Endometrium (tissue), 2 donors: ENCODE data around the gene CLSTN3.
"Not testable (repeated sequence)": the region's sequence is repeated elsewhere in the genome, so short reads cannot be mapped to it uniquely, and the experiment has no call there.

Experiments used
- FAIRE-seq: peaks from 2 replicates; lab custom pipeline; 2012; peaks lifted over from hg19 to GRCh38; lab: Jason Lieb, UNC
- donor health status: control.
- donor health status: control.

Gene CLSTN3

DNA sequence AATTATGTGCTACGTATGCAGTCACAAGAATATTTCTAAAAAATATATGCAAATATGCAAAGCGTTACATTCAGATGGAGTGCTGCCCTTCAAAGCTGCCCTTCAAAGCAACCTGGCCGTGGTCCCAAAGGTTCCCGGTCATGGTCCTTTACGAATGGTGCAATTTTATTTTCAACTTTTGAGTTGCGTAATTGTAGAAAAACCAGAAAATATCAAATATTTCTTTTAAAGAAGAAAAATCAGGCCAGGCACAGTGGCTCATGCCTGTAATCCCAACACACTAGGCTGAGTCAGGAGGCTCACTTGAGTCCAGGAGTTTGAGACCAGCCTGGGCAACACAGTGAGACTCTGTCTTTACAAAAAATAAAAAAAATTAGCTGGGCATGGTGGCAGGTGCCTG, 21.4 kb downstream of the CLSTN3 start:
- FAIRE-seq, result no peak

DNA sequence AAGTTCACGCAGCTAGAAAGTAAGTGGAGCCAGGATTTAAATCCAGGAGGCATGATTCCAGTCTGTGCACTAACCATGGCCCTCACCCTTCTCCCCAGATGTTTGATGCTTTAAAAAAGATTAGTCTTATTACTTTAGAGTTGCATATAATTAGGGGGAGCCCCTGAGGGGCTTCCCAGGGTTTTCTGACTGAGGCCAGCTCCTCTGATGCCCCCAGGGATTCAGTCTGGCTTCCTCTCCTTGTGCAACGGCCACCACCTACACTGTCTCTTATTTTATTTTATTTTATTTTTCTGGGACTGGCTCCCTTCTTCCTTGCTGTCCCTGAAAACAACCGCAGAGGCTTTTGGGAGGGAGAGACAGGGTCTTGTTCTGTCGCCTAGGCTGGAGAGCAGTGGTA, 22.6 kb downstream of the CLSTN3 start:
- no peak for FAIRE-seq

DNA sequence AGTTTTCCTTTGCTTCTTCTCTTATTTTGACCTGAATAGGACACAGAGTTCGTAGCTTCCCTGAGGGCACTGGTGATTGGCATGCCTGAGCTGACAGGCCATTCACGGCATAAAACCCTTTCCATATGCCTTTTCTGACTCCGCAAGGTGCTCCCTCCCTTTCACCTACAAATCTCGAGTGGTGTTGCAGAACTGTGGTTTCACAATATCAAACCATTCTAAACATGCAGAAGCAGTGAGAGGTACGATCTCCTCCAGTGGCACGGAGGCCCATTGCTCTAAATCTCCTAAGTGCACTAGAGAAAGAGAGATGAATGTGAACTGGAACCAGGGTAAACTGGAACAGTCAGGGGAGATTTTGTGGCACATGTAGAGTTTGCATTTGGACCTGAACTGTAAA, 23.9 kb downstream of the CLSTN3 start:
- no peak for FAIRE-seq

DNA sequence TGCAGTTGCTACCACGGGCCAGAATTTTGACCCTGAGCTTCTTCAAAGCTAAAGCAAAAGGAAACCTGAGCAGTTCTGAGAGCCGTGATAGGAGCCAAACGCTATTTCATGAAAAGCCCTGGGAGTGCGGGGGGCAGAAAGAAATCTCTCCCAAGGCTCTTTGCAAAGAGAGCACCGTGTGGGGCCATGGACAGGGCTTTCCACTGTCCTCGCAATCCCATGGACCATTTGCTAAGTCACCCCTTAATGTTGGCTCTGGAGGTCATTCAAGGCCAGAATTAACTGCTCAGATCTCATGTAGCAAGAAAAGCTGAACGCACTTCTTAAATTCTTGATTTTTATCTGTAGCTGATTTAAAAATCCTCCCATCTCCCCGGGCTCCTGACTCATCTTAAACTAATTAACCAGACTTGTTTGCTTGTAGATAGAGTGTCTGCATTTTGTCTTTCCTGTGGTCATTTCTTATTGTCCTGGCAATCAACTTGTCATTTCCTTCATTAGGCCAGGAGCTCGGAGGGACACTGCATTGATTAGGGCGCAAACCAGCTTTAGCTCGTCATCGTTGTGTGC, 24.8 kb downstream of the CLSTN3 start:
- peak; percentile 59 for FAIRE-seq

DNA sequence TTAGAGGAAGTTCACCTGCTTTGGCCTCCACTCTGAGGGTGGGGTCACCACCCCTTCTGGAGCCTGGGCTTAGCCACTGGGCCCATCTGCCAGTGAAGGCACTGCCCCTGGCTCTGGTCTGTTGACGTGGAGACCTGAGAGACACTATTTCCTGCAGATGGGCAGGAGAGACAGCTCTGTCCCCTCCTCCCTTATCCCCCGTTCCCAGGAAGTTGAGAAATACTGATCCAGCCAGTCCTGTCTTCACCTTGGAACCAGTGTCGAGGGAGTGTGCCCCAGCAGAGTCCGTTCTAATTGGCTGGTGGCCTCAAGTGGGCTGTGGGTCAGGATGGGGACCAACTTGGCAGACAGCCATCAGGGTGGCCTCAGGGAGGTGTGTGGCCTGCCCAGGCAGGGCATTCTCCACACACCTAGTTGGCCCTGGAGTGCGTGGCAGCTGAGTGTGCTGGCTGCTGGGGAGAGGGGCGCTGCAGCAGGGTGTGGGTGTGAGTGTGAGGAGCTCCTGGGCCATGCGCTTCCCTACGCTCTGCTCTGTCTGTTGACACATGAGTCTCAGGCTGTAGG, 25.4 kb downstream of the CLSTN3 start:
- no peak for FAIRE-seq

DNA sequence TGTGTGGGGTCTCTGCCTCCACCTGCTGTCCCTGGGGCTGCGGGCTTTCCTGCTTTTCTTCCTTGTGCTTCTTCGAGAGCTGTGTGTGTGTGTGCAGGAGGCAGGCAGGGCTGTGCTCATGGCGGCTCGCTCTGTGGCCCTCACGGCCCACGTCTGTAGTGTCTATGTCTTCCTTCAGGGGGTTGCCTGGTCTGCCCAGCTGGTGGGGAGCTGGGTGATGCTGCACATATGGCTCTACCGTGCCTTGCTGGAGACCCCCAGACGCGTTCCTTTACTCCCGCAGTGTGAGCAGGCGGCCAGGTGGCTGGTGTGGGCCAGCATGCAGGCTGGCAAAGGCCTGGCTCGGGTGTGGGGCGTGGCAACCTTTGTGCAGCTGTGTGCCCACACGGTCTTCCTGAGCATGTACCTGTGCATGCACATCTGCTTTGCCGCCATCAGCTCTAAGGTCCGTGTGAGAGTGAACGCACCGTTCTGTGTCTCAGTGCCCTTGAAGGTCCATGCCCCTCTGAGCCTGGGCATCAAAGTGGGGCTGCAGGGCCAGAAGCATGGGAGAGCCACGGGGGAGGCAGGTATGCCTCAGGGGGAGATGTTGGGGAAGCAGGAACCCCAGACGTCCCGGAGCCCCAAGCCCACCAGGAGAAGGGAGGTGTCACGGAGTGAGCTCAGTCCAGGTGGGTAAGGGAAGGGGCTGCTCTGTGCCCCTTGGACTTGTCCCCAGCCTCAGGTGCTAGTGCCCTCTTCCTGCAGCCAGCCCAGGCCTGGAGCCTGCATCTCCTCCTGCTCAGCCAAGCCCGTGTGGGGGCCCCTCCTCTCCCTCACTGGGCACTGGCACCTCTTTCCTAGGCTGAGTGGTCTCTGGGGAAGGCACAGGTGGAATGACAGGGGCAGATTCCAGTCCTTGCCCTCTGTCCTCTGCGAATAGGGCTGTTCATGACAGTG, 26.4 kb downstream of the CLSTN3 start:
- no peak for FAIRE-seq

DNA sequence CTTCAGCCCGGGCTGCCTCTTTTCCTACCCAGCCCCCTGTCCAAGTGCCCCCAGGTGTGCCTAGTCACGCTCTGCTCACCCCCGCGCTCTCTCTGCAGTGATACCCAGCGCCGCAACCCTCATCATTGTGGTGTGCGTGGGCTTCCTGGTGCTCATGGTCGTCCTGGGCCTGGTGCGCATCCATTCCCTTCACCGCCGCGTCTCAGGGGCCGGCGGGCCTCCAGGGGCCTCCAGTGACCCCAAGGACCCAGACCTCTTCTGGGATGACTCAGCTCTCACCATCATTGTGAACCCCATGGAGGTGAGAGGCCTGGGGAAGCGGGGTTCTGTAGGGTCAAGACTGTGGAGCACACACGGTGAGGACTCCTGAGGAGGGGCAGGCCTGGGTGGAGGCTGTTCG, 27.2 kb downstream of the CLSTN3 start:
- no peak for FAIRE-seq

DNA sequence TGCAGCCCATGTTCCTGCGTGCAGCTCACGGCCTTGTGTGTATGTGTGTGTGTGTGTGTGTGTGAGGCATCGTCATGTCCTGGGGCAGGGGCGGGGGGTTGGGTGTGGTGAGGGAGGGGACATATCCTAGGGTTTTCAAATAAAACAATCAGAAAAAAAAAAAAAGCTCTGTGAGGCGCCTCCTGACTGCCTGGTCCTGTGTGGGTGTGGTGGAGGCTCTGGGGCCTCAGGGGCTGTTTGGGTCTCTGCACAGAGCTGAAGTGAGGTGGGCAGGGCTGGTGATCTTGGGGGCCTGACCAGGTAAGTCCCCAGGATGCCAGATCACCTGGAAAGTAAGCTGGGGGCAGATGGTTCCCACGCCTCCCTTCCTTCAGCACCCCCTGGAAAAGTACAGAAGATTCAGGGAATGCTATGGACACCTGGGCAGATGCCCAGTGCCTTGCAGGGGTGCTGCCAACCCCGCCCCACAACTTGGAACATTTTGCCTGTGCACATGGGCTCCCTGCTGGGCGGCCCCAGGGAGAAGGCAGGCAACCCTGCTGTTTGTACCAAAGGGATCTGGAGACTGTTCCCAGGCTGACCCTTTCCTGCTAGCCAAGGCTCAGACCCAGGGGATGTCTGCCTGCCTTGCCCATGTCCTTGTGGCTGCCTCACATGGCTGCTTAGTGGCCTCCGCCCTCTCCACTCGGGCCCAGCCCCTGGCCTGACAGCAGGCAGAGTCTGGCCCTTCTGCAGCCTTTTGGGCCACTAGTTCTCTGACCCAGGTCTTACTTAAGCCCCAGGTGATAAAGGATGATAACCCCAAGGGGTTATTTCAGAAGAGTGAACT, 28.8 kb downstream of the CLSTN3 start:
- no peak for FAIRE-seq

DNA sequence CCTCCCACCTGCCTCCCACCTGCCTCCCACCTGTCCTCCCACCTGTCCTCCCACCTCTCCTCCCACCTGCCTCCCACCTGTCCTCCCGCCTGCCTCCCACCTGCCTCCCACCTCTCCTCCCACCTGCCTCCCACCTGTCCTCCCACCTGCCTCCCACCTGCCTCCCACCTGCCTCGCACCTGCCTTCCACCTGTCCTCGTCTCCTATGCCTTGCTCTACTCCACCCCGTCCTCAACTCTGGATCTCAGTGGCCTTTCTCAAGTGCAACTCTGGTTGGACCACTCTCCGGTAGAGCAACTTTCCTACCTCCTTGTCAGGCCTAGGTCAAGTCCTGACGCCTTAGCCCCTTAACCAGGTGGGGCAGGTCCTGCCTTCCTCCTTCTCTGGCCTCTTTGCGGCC, 30.0 kb downstream of the CLSTN3 start:
- FAIRE-seq, result no peak

DNA sequence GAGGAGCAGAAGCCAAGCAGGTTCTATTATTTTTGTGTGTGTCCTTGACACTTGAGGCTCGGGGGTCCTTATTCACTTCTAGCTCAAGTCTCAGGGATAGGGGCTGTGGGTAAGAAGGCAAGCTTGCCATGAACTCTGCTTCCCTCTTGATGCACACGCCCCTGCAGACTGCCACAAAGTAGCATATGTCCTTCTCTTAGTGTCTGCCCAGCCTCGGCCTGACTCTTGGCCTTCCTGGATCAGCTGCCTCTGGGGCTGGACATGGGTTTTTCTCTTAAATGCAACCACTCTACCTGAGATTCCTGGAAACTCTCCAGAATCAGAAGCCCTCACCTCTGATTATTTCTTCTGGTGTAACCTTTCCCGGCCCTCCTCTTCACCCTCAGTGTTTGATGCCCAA, 31.2 kb downstream of the CLSTN3 start:
- no peak for FAIRE-seq

DNA sequence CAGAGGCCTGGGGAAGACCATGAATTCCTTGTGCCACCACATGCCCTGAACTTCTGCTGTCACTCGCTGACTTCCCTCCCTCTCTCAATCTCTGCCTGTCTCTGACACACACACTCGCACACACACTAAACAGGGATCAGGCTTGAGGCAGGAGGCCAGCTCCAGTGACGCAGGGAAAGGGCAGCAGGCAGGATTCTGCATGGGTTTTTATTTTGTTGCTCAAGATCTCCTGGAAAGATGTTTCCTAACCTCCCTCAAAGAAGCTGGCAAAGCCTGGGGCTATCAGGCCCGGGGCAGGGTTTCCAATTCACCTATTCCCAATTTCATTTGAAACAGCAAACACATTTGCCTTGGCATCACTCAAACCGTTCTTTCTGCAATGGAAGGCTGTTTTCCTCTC, 31.6 kb downstream of the CLSTN3 start:
- no peak for FAIRE-seq

DNA sequence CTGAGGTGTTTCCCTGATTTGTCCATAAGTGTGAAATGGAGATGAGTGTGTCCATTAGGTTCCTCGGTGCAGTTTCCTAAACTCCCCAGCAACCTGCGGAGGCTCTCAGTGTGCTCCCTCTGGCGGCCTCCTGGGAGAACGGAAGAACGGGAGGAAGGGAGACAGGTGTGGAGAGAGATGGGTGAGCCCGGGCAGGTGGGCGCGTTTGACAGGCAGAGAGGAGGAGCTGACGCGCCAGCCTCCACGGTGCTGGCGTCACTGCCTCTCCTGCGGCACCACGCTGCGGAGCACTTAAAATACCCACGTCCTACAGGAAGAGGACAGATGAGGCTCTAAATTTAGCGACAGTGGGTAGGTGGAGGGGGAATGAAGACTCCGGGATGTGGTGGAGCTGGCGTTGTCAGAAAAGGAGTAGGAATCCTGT, 32.5 kb downstream of the CLSTN3 start:
- no peak for FAIRE-seq

DNA sequence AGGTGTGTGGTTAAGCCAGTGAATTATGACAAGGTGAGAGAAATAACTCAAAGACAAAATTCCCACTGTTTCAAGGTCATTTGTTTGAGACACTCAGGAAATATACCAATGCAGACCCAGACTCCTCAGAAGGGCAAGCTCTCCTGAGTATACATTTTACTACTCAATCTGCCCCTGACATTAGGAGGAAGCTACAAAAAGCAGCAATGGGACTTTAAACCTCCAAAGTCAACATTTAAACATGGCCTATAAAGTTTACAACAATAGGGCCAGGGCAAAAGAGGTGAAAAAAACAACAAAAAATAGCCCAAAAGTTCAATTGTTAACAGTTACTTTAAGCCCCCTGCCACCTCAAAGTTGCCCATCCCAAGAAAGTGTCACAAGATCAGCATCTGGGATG, 39.8 kb downstream of the CLSTN3 start:
- FAIRE-seq, result no peak

DNA sequence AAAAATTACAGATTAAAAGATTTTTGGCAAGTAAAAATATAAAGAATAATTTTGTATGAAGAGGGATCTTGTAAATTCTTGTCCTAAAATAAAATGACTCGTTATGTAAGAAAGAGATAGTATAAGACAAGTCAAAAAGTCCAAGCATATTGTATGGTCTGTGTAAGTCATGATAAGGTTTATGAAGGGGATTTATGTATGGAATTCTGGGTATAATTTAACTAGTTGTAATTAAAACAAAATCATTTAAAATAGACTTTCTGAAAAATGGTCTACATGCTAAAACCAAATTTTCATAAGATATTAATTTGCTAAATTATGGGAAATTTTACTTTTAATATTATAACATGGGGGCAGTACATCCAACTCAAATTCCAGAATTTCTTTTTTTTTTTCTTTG, 41.7 kb downstream of the CLSTN3 start:
- FAIRE-seq, result no peak

DNA sequence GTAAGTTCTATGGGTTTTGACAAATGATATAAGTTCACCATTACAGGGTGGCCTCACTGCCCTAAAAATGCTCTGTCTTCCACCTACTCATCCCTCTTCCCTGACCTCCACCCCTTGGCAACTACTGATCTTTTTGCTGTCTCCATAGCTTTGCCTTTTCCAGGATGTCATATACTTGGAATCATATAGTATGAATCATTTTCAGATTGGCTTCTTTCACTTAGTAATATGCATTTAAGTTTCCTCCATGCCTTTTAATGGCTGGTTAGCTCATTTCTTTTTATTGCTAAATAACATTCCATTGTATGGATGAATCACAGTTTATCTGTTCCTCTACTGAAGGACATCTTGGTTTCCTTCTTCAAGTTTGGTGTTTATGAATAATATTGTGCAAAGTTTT, 45.3 kb downstream of the CLSTN3 start:
- no peak for FAIRE-seq

DNA sequence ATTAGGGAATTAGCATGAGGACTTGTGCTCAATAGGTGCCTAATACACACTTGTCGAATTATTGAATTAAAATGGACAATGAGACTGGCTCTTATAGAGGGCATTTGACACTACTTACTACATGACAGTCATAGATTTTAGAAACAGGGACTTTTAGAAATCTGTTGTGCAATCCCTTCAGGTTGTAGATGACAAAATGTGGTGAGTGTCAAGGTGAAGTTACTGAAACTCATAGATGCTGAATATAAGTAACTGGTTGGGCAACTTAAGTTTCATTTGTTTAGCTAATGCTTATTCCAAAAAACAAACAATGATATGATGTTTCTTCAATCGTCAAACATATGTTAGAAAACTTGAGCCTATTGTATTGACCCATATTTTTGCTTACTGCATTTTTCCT, 46.4 kb downstream of the CLSTN3 start:
- no peak for FAIRE-seq

DNA sequence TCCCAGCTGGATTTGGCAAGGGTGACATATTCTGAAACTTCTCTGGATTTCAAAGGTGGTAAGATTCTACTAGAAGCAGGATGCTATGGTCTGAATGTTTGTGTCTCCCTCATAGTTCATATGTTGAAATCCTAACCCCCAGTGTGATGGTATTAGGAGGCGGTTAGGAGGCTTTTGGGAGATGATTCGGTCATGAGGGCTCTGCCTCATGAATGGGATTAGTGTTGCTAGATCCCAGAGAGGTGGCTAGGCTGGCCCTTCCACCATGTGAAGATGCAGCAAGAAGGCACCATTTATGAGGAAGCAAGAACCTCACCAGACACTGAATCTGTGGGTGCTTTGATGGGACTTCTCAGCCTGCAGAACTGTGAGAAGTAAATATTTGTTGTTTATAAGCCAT, 48.3 kb downstream of the CLSTN3 start:
- no peak for FAIRE-seq

DNA sequence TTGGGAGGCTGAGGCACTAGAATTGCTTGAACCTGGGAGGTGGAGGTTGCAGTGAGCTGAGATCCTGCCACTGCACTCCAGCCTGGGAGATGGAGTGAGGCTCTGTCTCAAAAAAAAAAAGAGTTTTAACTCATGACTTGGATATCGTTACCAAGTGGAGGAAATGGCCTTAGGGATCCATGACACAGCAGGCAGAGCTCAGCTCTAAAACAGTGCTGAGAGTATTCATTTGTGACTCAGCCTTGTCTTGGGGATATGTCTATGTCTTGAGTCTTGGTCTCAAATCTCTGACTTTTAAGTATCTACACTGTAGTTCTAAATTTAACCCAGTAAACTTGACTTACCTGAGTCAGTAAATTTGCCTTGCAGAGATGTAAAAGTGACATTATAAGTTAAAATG, 50.5 kb downstream of the CLSTN3 start:
- no peak for FAIRE-seq

DNA sequence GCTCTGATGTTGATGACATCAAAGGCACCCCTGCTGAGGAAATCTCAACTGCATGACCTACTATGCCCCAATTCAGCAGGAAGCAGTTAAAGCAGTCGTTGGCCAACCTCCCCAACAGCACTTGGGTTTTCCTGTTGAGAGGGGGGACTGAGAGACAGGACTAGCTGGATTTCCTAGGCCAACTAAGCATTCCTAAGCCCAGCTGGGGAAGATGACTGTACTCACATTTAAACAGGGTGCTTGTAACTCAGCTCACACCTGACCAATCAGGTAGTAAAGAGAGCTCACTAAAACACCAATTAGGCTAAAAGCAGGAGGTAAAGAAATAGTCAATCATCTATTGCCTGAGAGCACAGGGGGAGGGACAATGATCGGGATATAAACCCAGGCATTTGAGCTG, 55.9 kb downstream of the CLSTN3 start:
- not testable (repeated sequence) for FAIRE-seq

DNA sequence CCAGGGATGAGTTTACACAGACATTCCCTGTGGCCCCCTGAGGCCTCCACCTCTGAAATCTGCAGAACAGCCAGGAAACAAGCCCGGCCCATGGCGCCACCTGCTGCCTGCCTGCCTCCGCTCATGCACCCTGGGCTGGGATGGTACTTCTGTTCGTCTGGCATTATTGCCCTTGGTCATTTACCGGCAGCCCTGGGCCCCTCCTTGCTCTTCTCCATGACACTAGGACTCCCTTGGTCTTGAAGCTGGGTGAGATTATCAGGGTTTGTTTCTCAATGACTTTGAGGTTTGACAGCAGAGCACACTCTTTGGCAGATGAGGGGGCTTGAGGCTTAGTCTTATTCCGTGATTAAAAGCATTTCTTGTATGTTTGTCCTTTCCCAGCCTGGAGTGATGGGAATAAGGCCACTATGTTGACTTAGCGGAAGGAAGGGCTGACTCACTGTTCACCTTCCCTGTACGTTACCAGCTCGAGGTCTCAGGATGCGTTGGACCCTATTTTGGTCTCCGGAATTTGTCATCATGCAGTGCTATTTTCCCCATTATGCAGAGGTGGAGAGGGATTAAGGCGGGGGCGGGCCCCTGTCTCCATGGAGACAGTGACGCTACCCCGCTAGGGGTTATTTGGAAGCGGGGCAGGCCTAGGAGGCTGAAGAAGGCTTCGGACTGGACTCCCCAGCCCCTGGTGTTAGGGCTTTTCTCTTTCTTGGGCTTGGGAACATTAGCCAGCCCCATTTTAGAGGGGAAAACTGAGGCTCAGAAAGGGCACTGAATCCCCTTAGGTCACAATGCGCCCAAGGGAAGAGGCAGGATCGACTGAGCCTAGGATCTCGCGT, 58.6 kb downstream of the CLSTN3 start:
- no peak for FAIRE-seq

DNA sequence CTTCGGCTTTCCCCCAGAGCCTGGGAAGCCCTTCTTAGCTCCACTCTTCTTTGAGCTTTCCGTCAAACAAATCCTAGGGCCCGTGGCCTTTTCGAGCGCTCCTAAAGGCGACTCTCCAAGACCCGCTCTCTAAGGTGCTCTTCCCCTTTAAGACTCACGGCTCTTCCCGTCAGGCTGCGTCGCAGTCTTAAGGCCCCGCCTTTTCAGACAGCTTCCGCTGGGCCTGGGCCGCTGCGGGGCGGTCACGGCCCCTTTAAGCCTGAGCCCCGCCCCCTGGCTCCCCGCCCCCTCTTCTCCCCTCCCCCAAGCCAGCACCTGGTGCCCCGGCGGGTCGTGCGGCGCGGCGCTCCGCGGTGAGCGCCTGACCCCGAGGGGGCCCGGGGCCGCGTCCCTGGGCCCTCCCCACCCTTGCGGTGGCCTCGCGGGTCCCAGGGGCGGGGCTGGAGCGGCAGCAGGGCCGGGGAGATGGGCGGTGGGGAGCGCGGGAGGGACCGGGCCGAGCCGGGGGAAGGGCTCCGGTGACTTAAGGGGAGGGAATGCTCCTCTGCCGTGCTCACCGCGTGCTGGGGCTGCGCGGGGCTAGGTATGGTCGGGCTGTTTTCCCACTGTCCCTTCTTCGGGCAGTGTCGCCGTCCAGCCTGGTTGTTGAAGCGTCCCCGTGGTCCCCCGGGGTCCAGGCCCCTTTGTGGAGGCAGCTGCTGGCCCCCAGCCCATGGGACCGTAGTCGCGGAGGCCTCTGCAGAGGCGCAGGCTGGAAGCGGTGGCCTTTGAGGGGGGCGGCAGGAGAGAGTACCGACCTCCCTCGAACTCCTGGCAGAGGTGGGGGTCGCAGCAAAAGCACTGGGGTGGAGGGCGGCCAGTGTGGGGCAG, 59.5 kb downstream of the CLSTN3 start, which contains the start of gene PEX5:
Gene PEX5, plus strand, starts transcription at position 289 of the 870 bp plus-strand sequence. CDS start 692 bp downstream, outside the sequence.
- FAIRE-seq, result no peak
